Measurements from ENCODE around the gene DGKZ.

GRCh38 chr11:46374815-46375214, 27.6 kb downstream of the DGKZ start:
- no peak for TF ChIP-seq CTCF (IDR thresholded peaks at IDR 0.05)
- no peak for TF ChIP-seq POLR2AphosphoS5 (IDR thresholded peaks at IDR 0.05; ENCODE audit: insufficient read depth in 1 of 2, low read depth in 1 of 2)

All from vagina (tissue), 2 donors.